Fibroblast of lung (primary cell): Measurements from ENCODE around the gene SLC28A1. TPM values are rescaled to one million over a fixed set of nuclear protein-coding genes. Genes with fewer than 3 reads are reported as not detected.
A peak's percentile ranks its signal among the peaks of the same experiment; 100 is the strongest.

Source experiments
- DNase-seq, 2 donors: peaks; one replicate each; pipeline versions ENCODE4 v3.0.0 to v3.0.0-alpha.2; 2010; ENCODE audit warnings: low read depth in 2 of 2
- H2AFZ ChIP-seq: 2 replicates; pipeline ENCODE4 v1.5.1; 2012; ENCODE audit warnings: low read length, control low read depth, inconsistent platforms
- H3K27ac ChIP-seq: 2 replicates; pipeline ENCODE4 v1.5.1; 2011; ENCODE audit warnings: low read length, control low read depth; ENCODE audit not compliant: insufficient read depth
- H3K27me3 ChIP-seq: 2 replicates; pipeline ENCODE4 v1.5.1; 2011; ENCODE audit warnings: mild to moderate bottlenecking, low read length; ENCODE audit not compliant: control insufficient read depth, insufficient read depth
- H3K36me3 ChIP-seq: 2 replicates; pipeline ENCODE4 v1.5.1; 2011; ENCODE audit warnings: low read length; ENCODE audit not compliant: control insufficient read depth, insufficient read depth
- H3K4me1 ChIP-seq: 2 replicates; pipeline ENCODE4 v1.5.1; 2011; ENCODE audit warnings: low read length; ENCODE audit not compliant: control insufficient read depth, insufficient read depth; ENCODE audit errors: extremely low read depth
- H3K4me2 ChIP-seq: 2 replicates; pipeline ENCODE4 v1.5.1; 2011; ENCODE audit warnings: low read length, control low read depth; ENCODE audit not compliant: insufficient read depth; ENCODE audit errors: extremely low read depth
- H3K4me3 ChIP-seq, 4 experiments: fragments of 200-600 bp in 1 of 4; sonication (generic) in 1 of 4; replicated peaks in 1 of 4; 2 replicates each; pipeline ENCODE4 v1.5.1; 2011 to 2016; ENCODE audit warnings: low read length in 4 of 4, low read depth in 3 of 4, mild to moderate bottlenecking in 3 of 4, control low read depth in 2 of 4, inconsistent platforms in 1 of 4, mixed read lengths in 1 of 4; ENCODE audit not compliant: insufficient read depth in 1 of 4; ENCODE audit errors: control extremely low read depth in 1 of 4
- H3K79me2 ChIP-seq: 2 replicates; pipeline ENCODE4 v1.5.1; 2012; ENCODE audit warnings: mild to moderate bottlenecking, low read length, inconsistent platforms; ENCODE audit not compliant: control insufficient read depth, insufficient read depth
- H3K9ac ChIP-seq: 2 replicates; pipeline ENCODE4 v1.5.1; 2011; ENCODE audit warnings: mild to moderate bottlenecking, low read length, control low read depth; ENCODE audit not compliant: insufficient read depth
- H3K9me3 ChIP-seq: 2 replicates; pipeline ENCODE4 v1.5.1; 2012; ENCODE audit warnings: low read depth, low read length; ENCODE audit not compliant: control insufficient read depth, insufficient read depth
- H4K20me1 ChIP-seq: 2 replicates; pipeline ENCODE4 v1.5.1; 2011; ENCODE audit warnings: low read length; ENCODE audit not compliant: control insufficient read depth, insufficient read depth; ENCODE audit errors: extremely low read depth
- EZH2 ChIP-seq: IDR thresholded peaks from 2 replicates; pipeline ENCODE4 v1.5.1; 2012; ENCODE audit warnings: low read length, control low read depth, mild to moderate bottlenecking; ENCODE audit errors: missing control alignments
- polyA plus RNA-seq, 2 donors: library from polyadenylated mRNA; depleted of rRNA in 1 of 2; stranded (reverse) in 1 of 2; unstranded in 1 of 2; fragments of >200 nt; gene quantifications; 2 replicates each; pipeline ENCODE4 v1.2.1, GENCODE V29; 2011 to 2012; ENCODE audit warnings: missing spikeins in 1 of 2
- total RNA-seq: library from RNA; depleted of rRNA; stranded (reverse); fragments of >200 nt; gene quantifications from 2 replicates; pipeline ENCODE4 v1.2.1, GENCODE V29; 2014
- TF ChIP-seq, protein P1 (sequence below), 2 donors: IDR thresholded peaks in 1 of 2; conservative IDR thresholded peaks in 1 of 2; 1 replicate in 1 of 2; 2 replicates in 1 of 2; pipeline ENCODE4 v1.5.1; 2011 to 2012; ENCODE audit warnings: low read length in 2 of 2, control low read depth in 1 of 2, inconsistent platforms in 1 of 2, low read depth in 1 of 2, mild to moderate bottlenecking in 1 of 2

The SLC28A1 gene
- total and polyA plus RNA-seq, 2 donors (not counting 1 experiment from before 2014, with no cell fraction given), result not detected

DNA sequence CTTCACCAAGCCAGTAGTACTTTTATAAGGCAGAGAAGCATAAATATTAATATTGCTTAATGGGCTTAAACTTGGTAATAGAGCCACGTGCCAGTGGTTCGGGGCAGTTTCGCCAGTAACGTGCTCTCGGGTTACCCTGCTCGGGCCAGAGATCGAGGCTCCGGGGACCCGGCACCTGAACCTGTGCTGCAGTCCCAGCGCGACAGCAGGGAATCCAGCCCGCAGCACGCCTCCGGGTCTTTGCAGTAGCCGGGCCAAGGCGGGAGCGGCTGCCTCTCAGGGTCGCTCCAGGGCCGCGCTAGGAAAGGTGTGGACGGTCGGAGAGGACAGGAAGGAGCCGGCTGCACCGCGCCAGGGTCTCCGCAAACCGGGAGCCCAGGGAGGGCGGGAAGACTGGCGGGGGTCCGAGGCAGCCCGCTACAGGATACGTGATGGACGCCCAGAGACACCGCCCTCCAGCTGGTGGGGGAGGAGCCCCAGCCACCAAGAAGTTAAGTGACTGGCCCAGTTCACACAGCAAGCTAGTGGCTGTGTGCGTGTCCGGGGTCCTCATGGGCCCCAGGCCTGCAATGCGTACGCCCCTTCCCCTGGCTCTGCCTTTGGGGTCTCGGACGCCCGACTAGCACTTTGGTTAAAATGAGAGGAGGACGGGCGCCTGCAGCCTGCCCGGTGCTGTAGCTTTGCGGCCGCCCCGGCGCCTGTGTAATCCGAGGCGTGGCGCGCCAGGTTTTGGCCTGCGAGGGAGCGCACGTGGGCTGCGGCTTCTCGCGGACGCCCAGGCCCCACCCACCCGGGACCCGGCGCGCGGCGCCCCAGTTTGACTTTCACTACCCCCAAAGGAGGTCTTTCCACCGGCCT is 96.0 kb downstream of the SLC28A1 start:
- DNase-seq, result peak; percentile 88 to 90
- peak overlapping the region; percentile 53 for H3K4me2 ChIP-seq
- H3K27me3 ChIP-seq, result no peaks in the 10 kb centered on the region
- peak overlapping the region; percentile 81 for H3K27ac ChIP-seq
- no peaks in the 10 kb centered on the region for H3K36me3 ChIP-seq
- H4K20me1 ChIP-seq, result no peaks in the 10 kb centered on the region
- H3K9me3 ChIP-seq, result no peaks in the 10 kb centered on the region
- peak overlapping the region; percentile 90 for H3K9ac ChIP-seq
- TF ChIP-seq, protein P1, sequence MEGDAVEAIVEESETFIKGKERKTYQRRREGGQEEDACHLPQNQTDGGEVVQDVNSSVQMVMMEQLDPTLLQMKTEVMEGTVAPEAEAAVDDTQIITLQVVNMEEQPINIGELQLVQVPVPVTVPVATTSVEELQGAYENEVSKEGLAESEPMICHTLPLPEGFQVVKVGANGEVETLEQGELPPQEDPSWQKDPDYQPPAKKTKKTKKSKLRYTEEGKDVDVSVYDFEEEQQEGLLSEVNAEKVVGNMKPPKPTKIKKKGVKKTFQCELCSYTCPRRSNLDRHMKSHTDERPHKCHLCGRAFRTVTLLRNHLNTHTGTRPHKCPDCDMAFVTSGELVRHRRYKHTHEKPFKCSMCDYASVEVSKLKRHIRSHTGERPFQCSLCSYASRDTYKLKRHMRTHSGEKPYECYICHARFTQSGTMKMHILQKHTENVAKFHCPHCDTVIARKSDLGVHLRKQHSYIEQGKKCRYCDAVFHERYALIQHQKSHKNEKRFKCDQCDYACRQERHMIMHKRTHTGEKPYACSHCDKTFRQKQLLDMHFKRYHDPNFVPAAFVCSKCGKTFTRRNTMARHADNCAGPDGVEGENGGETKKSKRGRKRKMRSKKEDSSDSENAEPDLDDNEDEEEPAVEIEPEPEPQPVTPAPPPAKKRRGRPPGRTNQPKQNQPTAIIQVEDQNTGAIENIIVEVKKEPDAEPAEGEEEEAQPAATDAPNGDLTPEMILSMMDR (conservative IDR thresholded peaks at IDR 0.05 in 1 of 2, IDR thresholded peaks at IDR 0.05 in 1 of 2; ENCODE audit: low read depth in 1 of 2, low read length in 2 of 2), result no peak
- no peak for TF ChIP-seq EZH2
- H3K4me3 ChIP-seq, result peak overlapping the region; percentile 54 to 91 (median 74)
- peak overlapping the region; percentile 91 for H2AFZ ChIP-seq
- H3K79me2 ChIP-seq, result peaks cover 10% of the 10 kb centered on the region
- peaks cover 6% of the 10 kb centered on the region for H3K4me1 ChIP-seq

DNA sequence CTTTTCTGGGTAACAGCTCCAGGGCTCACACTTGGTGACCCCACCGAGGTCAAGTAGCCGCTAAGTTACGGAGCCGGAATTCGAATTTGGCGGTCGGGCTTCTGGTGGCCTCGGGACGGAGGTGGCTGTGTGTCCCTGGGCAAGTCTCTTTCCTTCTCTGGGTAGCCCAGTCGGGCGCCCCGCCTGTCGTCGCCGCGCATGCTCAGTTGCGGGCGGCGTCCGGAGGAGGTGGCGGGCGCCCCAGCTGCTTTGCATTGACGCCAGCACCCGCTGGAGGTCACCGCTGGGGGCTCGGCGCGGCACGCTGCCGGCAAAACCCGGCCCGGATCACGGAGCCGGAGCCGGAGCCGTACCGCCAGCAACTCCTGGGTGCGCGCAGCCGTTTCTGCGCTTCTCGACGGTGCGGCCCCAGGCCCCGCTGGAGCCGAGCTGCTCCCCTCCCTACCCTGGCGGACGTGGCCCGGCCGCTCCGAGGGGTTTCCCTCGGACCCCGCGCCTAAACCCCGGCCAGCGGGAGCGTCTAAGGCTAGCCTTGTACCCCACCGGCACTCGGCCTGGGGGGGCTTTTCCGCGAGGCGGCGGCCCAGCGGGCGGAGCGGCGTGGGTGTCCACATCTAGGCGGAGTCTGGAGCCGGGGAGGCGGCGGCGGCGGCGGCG is 96.7 kb downstream of the SLC28A1 start:
- no peak for TF ChIP-seq EZH2
- TF ChIP-seq, protein P1 (conservative IDR thresholded peaks at IDR 0.05 in 1 of 2, IDR thresholded peaks at IDR 0.05 in 1 of 2; ENCODE audit: low read depth in 1 of 2, low read length in 2 of 2), result no peak
- Histone ChIP-seq H3K79me2 (peaks cover 11% of the 10 kb centered on the region), H3K27me3 (no peaks in the 10 kb centered on the region), H3K36me3 (no peaks in the 10 kb centered on the region), H3K9ac (peak overlapping the region; percentile 90), H4K20me1 (no peaks in the 10 kb centered on the region), H2AFZ (peak overlapping the region; percentile 47), H3K27ac (peak overlapping the region; percentile 81), H3K4me3 (peak overlapping the region; percentile 69 to 91 (median 74)), H3K4me1 (peaks cover 7% of the 10 kb centered on the region), H3K9me3 (no peaks in the 10 kb centered on the region), H3K4me2 (peak overlapping the region; percentile 53)
- DNase-seq, result peak; percentile 97

DNA sequence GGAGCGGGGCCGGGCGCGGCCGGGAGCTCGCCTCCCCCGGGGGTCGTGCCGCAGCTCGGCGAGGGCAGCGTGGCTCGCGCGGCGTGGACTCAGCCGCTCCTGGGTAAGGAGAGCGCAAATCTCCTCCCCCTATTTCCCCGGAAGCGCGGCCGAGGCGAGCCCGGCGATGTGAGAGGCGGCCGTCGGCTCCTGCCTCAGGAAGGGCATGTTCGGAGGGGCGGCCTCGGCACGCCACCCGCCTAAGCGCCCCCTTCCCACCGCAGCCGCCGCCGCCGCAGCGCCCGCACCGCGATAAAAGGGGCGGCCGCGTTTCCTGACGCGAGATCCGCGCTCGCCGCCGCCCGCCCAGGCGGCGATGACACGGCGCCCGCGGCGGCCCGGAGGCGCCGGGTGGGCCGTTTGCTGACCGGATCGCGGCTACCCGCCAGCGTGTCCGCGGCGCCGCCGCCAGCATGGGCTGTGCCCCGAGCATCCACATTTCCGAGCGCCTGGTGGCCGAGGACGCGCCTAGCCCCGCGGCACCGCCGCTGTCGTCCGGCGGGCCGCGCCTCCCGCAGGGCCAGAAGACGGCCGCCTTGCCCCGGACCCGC is 97.3 kb downstream of the SLC28A1 start, which contains the start of gene PDE8A:
Gene PDE8A, plus strand, starts transcription at position 146 of the 590 bp plus-strand sequence. Its CDS starts 307 bp downstream, at position 453.
- H3K9me3 ChIP-seq, result no peaks in the 10 kb centered on the region
- peak in 1 of 2 donors; percentile 60 for DNase-seq
- TF ChIP-seq, protein P1 (conservative IDR thresholded peaks at IDR 0.05 in 1 of 2, IDR thresholded peaks at IDR 0.05 in 1 of 2; ENCODE audit: low read depth in 1 of 2, low read length in 2 of 2), result no peak
- TF ChIP-seq EZH2, result no peak

More for the DNA sequence above, 97.3 kb downstream of the SLC28A1 start, which contains the start of gene PDE8A:
- no peaks in the 10 kb centered on the region for H4K20me1 ChIP-seq
- H3K4me3 ChIP-seq, result peak within 1 kb of the TSS; percentile 69 to 91 (median 74)
- H3K27me3 ChIP-seq, result no peaks in the 10 kb centered on the region
- H3K27ac ChIP-seq, result peak within 1 kb of the TSS; percentile 81
- peak within 1 kb of the TSS; percentile 90 for H3K9ac ChIP-seq
- H2AFZ ChIP-seq, result peak within 1 kb of the TSS; percentile 91
- H3K36me3 ChIP-seq, result no peaks in the 10 kb centered on the region
- H3K4me1 ChIP-seq, result peaks cover 7% of the 10 kb centered on the region
- H3K4me2 ChIP-seq, result peak within 1 kb of the TSS; percentile 97
- H3K79me2 ChIP-seq, result peaks cover 12% of the 10 kb centered on the region
